Stimulated activated naive CD8-positive, alpha-beta T cell treated with anti-CD3 and anti-CD28 coated beads, Interleukin-15, amount 100 ng/mL, for 72 hours (primary cell): ENCODE measurements around the gene ADGRA1.
"Not testable (repeated sequence)": the region's sequence is repeated elsewhere in the genome, so short reads cannot be mapped to it uniquely, and the experiment has no call there.

Experiments used
- ATAC-seq: fragments of 150-1000 bp; cut with Tn5 transposase; 2 replicates; pipeline ENCODE4 v1.10.0; 2021; ENCODE audit warnings: mild to moderate bottlenecking, moderate library complexity
- DNase-seq, 2 donors: peaks; one replicate each; pipeline ENCODE4 v3.0.0; 2021 to 2022
- H3K27ac Mint-ChIP-seq, 2 donors: one replicate each; pipeline ENCODE4 v1.8.0; 2022; ENCODE audit warnings: mild to moderate bottlenecking in 2 of 2, mixed read lengths in 2 of 2, moderate library complexity in 2 of 2
- H3K27me3 Mint-ChIP-seq: one replicate; pipeline ENCODE4 v1.8.0; 2022; ENCODE audit warnings: mixed read lengths
- H3K4me1 Mint-ChIP-seq: one replicate; pipeline ENCODE4 v1.8.0; 2022; ENCODE audit warnings: mild to moderate bottlenecking, mixed read lengths
- H3K4me3 Mint-ChIP-seq, 2 donors: one replicate each; pipeline ENCODE4 v1.8.0; 2022; ENCODE audit warnings: mild to moderate bottlenecking in 2 of 2, mixed read lengths in 2 of 2, moderate library complexity in 1 of 2
- H3K9me3 Mint-ChIP-seq, 2 donors: one replicate each; pipeline ENCODE4 v1.8.0; 2022; ENCODE audit warnings: mixed read lengths in 2 of 2

The ADGRA1 gene

DNA sequence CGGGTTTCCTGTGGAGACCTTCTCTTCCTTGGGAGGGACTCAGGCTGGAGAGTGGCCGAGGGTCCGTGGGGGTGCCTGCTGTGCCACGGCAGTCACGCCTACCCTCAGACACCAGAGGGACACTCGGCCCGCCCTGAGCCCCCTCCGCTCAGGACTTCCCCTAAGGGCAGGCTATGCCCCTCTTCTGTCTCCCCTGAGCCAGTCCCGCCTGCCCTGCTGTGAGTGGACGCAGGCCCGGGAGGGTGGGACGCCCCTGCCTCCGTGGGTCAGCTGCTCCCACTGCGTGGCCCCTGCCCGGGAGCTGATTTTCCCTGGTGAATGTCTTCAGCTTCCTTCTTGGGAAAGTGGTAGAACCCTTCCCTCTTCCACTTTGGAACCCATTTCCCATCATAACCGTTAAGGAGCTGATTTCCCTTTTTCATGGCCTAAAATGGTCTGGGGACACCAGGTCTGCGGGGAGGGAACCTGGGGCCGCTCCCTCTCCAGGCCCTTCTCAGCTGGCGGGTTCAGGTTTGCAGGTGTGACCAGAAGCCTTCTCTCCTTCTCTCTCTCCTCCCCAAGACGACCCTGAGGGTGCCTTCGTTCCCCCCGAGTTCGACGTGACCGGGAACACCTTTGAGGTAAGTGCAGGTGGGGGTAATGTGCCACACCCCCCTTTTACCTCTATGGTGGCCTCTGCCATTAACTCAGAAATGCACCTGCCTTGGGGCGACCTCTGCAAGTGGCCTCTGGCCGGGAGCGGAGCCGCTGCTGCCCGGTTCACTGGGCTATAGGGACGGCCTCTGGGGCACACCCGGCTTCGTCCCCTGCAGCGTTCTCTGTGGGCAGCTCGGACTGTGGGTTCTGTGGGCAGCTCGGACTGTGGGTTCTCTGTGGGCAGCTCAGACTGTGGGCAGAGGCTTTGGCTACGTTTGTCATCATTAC is 80.2 kb downstream of the ADGRA1 start:
- DNase-seq: no peak
- ATAC-seq: no peak
- peaks cover 27% of the 10 kb centered on the region for H3K27me3 Mint-ChIP-seq
- no peak overlapping the region for H3K4me3 Mint-ChIP-seq
- H3K27ac Mint-ChIP-seq: no peak overlapping the region
- no peaks in the 10 kb centered on the region for H3K9me3 Mint-ChIP-seq
- no peaks in the 10 kb centered on the region for H3K4me1 Mint-ChIP-seq

DNA sequence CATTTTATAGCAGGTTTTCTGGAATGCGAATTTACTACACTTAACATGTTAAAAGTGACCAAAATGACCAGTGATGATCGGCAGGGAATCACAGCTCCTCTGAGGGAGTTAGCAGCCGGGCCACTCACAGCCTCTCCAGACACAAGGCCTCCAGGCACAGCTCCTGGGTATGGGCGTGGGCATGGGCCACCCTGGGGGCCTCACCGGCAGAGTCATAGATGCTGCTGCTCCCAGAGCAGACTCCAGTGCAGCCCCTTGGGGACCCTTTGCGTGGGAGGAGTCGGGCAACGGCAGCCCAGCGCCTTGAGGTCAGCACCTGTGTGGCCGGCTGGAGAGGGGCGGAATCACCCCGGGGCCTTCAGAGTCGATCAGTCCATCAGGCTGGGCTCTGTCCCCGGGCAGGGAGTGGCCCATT is 80.9 kb downstream of the ADGRA1 start:
- Mint-ChIP-seq H3K27me3 (peaks cover 24% of the 10 kb centered on the region), H3K9me3 (no peaks in the 10 kb centered on the region), H3K4me1 (no peaks in the 10 kb centered on the region), H3K4me3 (no peak overlapping the region), H3K27ac (no peak overlapping the region)
- DNase-seq: no peak
- ATAC-seq: no peak

DNA sequence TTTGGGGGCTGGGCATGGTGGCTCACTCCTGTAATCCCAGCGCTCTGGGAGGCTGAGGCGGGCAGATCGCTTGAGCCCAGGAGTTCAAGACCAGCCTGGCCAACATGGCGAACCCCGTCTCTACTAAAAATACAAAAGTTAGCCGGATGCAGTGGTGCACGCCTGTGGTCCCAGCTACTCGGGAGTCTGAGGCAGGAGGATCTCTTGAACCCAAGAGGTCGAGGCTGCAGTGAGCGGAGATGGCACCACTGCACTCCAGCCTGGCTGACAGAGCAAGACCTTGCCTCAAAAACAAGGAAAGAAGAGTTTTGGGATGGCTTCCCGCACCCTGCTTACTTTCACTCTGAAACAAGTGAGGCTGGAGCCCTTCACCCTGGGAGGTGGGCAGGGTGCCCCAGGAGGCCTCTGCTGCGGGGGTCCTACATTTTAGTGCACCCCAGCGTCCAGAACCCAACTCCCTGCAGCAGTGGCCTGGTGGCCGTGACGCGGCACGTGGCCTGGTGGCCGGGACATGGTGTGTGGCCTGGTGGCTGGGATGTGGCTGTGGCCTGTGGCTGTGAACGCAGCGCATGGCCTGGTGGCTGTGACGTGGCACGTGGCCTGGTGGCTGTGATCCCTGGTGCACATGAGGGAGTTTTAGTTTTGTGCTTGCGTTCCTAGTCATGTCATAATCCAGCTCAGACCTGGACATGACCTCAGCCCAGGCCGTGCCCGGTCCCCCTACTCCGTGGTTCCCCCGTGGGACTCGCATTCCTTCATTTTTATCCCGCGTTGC is 81.6 kb downstream of the ADGRA1 start:
- DNase-seq (no peak), ATAC-seq (no peak)
- H3K4me3 Mint-ChIP-seq: no peak overlapping the region
- H3K4me1 Mint-ChIP-seq: no peaks in the 10 kb centered on the region
- H3K9me3 Mint-ChIP-seq: peaks cover 1 to 6% of the 10 kb centered on the region in 2 donors
- peaks cover 27% of the 10 kb centered on the region for H3K27me3 Mint-ChIP-seq
- no peak overlapping the region for H3K27ac Mint-ChIP-seq

DNA sequence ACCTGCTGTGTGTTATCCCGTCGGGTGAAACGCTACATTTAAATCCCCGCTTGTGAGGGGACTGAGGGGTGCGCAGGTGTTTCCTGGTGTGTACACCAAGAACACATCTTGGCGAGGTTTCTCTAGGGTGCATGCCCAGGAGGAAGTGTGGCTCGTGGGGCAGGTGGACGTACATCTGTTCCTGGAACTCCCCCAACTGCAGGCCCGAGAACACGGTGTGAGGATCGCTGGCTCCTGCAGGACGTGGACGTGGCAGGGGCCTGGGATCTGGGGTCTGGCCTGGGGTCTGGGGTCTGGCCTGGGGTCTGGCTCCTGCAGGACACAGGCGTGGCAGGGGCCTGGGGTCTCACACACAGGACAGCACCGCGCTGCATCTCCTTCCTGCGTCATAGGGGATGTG is 82.4 kb downstream of the ADGRA1 start:
- no peak for DNase-seq
- H3K4me3 Mint-ChIP-seq: no peak overlapping the region
- peaks cover 32% of the 10 kb centered on the region for H3K27me3 Mint-ChIP-seq
- no peak overlapping the region for H3K27ac Mint-ChIP-seq
- H3K9me3 Mint-ChIP-seq: peaks cover 6 to 14% of the 10 kb centered on the region in 2 donors
- no peak for ATAC-seq
- H3K4me1 Mint-ChIP-seq: no peaks in the 10 kb centered on the region

DNA sequence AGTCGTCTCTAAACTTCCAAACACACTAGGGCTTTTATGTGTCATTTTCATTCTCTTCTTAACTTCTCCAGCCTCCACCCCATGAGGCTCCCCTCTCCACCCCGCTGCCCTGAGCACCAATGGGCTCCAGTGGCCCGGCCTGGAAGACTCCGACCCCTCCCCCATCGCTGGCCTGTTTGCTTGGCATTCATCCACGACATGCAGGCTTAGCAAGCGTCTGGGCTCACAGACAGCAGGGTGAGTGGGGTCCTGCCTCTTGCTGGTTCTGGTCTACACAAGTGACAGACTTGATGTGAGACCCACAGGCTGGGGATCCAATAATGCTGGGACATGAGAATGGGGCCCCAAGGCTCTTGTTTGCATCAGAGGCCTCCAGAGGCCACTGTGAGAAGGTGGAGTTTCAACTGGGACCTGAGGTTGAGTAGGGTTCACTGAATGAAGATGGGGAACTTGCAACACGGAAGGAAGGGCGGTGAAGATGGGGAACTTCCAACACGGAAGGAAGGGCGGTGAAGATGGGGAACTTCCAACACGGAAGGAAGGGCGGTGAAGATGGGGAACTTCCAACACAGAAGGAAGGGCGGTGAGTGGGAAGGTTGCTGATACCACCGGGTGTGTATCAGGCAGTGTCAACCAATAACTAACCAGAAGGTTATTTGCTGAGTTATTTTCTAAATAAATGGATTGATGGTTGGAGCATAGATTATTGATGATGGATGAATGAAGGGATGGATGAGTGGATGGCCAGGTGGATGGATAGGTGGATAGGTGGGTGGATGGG is 86.3 kb downstream of the ADGRA1 start:
- Mint-ChIP-seq H3K4me1 (no peaks in the 10 kb centered on the region), H3K9me3 (peaks cover 25 to 37% of the 10 kb centered on the region in 2 donors), H3K27me3 (peaks cover 32% of the 10 kb centered on the region), H3K4me3 (no peak overlapping the region), H3K27ac (no peak overlapping the region)
- DNase-seq (no peak), ATAC-seq (no peak)

DNA sequence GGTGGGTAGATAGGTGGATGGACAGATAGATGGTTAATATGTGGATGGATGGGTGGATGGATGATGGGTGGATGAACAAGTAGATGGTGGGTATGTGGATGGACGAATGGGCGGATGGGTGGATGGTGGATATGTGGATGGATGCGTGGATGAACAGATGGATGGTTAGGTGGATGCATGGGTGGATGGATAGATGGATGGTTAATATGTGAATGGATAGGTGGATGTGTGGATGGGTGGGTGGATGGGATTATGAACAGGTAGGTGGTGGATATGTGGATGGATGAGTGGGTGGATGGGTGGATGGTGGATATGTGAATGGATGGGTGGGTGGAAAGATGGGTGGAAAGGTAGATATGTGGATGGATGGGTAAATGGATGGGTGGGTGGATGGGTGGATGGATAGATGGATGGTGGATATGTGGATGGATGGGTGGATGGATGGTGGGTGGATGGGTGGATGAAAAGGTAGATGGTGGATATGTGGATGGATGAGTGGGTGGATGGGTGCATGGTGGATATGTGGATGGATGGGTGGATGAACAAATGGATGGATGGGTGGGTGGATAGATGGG is 87.1 kb downstream of the ADGRA1 start:
- peaks cover 29% of the 10 kb centered on the region for H3K27me3 Mint-ChIP-seq
- H3K27ac Mint-ChIP-seq: no peak overlapping the region
- DNase-seq (no peak), ATAC-seq (no peak)
- no peaks in the 10 kb centered on the region for H3K4me1 Mint-ChIP-seq
- no peak overlapping the region for H3K4me3 Mint-ChIP-seq
- H3K9me3 Mint-ChIP-seq: peaks cover 25 to 37% of the 10 kb centered on the region in 2 donors

DNA sequence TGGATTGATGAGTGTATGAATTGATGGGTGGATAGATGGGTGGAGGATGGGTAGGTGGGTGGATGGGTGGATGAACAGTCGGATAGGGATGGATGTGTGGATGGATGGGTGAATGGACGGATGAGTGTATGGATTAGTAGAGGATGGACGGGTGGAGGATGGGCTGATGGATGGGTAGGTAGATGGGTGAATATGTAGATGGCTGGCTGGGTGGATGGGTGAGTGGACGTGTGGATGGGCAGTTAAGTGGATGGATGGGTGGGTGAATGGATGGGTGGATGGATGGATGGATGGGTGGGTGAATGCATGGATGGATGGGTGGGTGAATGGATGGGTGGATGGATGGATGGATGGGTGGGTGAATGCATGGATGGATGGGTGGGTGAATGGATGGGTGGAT is 87.9 kb downstream of the ADGRA1 start:
- not testable (repeated sequence) for DNase-seq, H3K4me1 Mint-ChIP-seq, H3K4me3 Mint-ChIP-seq, H3K27ac Mint-ChIP-seq, ATAC-seq
- Mint-ChIP-seq H3K9me3 (peaks cover 25 to 37% of the 10 kb centered on the region in 2 donors), H3K27me3 (peaks cover 34% of the 10 kb centered on the region)

DNA sequence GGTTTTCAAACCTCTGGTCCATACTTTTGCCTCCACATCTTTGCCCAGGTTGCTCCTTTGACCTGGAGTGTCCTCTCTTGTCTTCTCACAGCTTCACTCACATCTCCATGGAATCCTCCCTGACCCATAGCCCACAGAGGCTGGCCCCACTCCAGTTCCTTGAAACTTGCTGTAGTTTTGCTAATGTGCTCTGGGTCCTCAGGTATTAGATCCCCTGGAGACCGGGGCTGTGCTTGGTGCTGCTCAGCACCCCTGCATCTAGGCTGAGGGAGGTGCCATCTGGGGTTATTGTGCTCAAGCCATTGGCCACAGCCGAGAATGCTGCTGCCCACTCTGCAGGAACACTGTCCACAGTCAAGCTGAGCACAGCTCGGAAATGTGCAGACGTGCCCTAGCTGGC is 88.8 kb downstream of the ADGRA1 start:
- Mint-ChIP-seq H3K27me3 (peaks cover 36% of the 10 kb centered on the region), H3K4me1 (no peaks in the 10 kb centered on the region), H3K9me3 (peaks cover 25 to 37% of the 10 kb centered on the region in 2 donors), H3K27ac (no peak overlapping the region), H3K4me3 (no peak overlapping the region)
- no peak for ATAC-seq
- no peak for DNase-seq

DNA sequence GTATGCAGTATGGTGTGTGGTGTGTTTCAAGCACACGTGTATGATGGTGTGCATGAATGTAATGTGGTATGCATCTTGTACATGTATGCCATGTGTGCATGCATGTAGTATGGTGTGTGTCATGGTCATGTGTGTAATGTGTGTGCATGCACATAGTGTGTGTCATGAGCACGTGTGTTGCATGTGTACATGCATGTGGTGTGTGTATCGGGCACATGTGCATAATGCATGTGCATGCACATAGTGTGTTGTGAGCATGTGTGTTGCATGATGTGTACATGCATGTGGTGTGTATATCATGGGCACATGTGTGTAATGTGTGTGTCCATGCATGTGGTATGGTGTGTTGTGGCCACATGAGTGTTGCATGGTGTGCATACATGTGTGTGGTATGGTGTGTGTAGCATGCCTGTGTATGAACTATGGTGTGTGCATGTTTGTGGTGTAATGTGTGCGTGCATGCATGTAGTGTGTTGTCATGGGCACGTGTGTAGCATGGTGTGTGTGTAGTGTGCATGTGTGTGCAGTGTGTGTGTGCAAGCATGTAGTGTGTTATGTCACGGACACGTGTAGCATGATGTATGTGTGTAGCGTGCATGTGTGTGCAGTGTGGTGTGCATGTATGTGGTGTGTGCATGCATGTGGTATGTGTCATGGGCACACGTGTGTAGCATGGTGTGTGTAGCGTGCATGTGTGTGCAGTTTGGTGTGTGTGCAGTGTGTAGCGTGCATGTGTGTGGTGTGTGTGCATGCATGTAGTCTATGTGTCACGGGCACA is 89.8 kb downstream of the ADGRA1 start:
- ATAC-seq (no peak), DNase-seq (no peak)
- H3K4me3 Mint-ChIP-seq: no peak overlapping the region
- H3K9me3 Mint-ChIP-seq: peaks cover 25 to 37% of the 10 kb centered on the region in 2 donors
- H3K4me1 Mint-ChIP-seq: no peaks in the 10 kb centered on the region
- peaks cover 27% of the 10 kb centered on the region for H3K27me3 Mint-ChIP-seq
- H3K27ac Mint-ChIP-seq: no peak overlapping the region

DNA sequence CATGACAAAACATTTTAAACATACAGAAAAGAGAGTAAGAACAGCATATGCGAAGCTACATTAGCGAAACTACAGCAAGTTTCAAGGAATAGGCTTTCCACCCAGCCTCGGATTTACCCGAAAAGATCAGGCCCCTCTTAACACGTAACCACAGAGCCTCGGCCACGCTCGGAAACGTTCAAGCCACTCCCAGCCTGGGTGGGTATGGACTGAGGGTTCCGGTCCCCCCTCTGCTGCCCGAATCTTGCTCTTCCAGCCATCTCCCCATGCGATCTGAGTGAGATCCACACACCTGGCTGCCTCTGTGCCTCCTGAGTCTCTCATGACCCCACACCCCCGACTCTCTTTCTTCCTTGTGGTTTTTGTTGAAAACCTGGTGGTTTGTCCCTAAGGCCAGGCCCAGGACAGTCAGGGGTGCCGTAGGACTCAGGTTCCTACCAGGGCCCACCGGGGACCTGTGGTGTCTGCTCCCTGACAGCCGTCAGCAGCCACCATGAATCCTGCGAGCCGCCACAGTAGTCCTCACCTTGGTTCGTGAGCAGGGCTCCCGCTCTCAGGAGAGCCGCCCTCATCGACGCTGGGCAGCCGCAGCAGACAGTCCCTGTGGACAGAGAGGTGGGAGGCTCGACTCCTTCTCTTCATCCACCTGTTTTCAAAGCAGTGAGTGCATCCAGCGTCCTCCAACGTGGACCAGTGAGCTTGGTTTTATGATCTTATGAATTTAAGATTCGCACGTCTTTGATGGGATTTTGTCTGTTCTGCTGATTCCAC is 90.8 kb downstream of the ADGRA1 start:
- Mint-ChIP-seq H3K27me3 (peaks cover 24% of the 10 kb centered on the region), H3K27ac (no peak overlapping the region), H3K4me1 (no peaks in the 10 kb centered on the region), H3K9me3 (peaks cover 25 to 37% of the 10 kb centered on the region in 2 donors), H3K4me3 (no peak overlapping the region)
- ATAC-seq (no peak), DNase-seq (no peak)

DNA sequence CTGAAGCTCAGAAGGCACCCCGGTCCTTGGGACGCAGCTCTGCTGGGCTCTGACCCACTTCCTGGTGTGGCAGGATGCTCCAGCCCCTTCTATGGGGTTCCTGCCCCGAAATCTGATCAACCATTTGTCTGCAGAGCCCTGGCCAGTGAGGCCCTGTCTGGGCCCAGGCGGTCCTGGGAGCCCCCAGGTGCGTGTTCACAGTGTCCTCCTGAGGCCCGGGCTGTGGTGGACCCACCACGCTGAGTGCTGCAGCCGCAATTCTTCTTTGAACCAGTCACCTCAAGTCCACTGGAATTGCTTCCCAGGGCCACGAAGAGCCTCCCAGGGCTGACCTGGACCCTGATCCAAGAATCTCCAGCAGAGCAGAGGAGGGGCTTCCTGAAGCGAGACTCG is 91.4 kb downstream of the ADGRA1 start:
- no peak for DNase-seq
- peaks cover 18% of the 10 kb centered on the region for H3K27me3 Mint-ChIP-seq
- peaks cover 25 to 35% of the 10 kb centered on the region in 2 donors for H3K9me3 Mint-ChIP-seq
- H3K4me1 Mint-ChIP-seq: no peaks in the 10 kb centered on the region
- H3K27ac Mint-ChIP-seq: no peak overlapping the region
- no peak for ATAC-seq
- no peak overlapping the region for H3K4me3 Mint-ChIP-seq

DNA sequence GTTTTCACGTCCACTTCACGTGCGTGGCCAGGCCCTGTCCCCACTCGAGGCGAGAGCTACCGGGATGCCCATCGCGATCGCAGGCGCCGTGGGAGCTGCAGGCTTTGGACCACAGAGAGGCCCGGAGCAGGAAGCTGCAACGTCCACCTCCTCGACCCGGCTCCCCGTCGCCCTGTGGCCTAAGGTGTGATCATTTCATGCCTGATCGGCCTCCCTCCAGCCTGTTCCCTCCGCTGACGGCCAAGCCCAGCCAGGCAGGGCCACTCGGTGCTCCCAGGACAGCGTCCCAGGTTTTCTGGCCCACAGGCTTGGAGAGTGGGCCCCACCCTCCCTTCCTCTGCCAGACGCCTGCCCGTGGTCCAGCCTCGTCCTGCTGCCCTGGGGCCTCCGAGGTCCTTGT is 91.9 kb downstream of the ADGRA1 start:
- Mint-ChIP-seq H3K4me3 (no peak overlapping the region), H3K4me1 (no peaks in the 10 kb centered on the region), H3K27ac (no peak overlapping the region), H3K27me3 (peaks cover 13% of the 10 kb centered on the region), H3K9me3 (peaks cover 24 to 35% of the 10 kb centered on the region in 2 donors)
- no peak for ATAC-seq
- no peak for DNase-seq

DNA sequence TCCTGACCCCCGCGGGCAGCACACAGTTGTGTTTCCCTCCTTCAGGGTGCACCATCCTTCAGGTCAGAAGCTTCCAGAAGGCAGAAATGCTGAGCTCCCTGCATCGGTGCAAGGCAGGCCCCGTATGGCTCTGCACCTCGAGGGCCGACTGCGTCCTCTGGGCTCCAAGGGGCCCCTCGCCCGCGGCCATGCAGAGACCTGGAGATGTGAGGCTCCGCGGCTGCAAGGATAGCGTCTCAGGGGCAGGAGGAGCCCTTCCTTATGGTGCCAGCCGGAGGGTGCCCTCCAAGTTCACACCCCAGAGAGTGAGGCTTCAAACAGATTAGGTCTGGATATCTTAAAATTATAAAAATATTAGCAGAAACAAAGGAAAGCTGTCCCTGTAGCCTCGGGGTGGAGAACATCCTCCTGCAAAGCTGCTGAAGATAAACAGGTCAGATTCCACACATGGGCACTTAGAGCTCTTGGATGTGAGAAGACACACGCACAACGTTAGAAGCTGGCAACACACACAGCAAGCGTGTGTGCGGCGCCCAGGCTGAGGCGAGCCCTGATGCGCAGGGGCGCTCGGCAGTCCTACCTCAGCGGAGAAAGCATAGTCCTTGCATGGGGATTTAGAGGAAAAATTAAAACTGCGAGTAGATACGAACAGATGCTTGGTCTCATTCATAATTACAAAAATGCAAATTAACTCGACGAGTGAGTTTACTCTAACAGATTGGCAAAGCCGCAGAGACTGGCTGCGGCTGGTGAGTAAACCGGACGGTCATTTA is 92.7 kb downstream of the ADGRA1 start:
- Mint-ChIP-seq H3K4me3 (no peak overlapping the region), H3K9me3 (peaks cover 20 to 31% of the 10 kb centered on the region in 2 donors), H3K4me1 (no peaks in the 10 kb centered on the region), H3K27ac (no peak overlapping the region), H3K27me3 (peaks cover 11% of the 10 kb centered on the region)
- no peak for ATAC-seq
- DNase-seq: no peak
